Liver (tissue), 3 donors: Measurements from ENCODE around the gene PELI2.

Experiments used
- ATF3 ChIP-seq: IDR thresholded peaks from 2 replicates; pipeline ENCODE4 v1.6.1; 2016; ENCODE audit warnings: antibody characterized with exemption
- CTCF ChIP-seq: fragments of 150-350 bp; IDR thresholded peaks from 2 replicates; pipeline ENCODE4 v1.5.1; 2017; ENCODE audit warnings: improper control_type of control experiment, low read depth, low read length; ENCODE audit not compliant: missing input control
- EGR1 ChIP-seq, 2 donors: IDR thresholded peaks; 2 replicates each; pipeline ENCODE4 v1.6.1; 2016 to 2018; ENCODE audit warnings: antibody characterized with exemption in 2 of 2, low read depth in 2 of 2
- FOXA1 ChIP-seq: IDR thresholded peaks from 2 replicates; pipeline ENCODE4 v1.6.1; 2016; ENCODE audit warnings: antibody characterized with exemption
- GABPA ChIP-seq, 2 donors: IDR thresholded peaks in 1 of 2; conservative IDR thresholded peaks in 1 of 2; 2 replicates each; pipeline ENCODE4 v1.6.1; 2016; ENCODE audit warnings: antibody characterized with exemption in 2 of 2, mild to moderate bottlenecking in 1 of 2, moderate library complexity in 1 of 2
- HNF4A ChIP-seq, 2 donors: conservative IDR thresholded peaks; 2 replicates each; pipeline ENCODE4 v1.6.1; 2016; ENCODE audit warnings: antibody characterized with exemption in 2 of 2, mild to moderate bottlenecking in 2 of 2
- MAX ChIP-seq: IDR thresholded peaks from 2 replicates; pipeline ENCODE4 v1.6.1; 2016; ENCODE audit warnings: antibody characterized with exemption
- NR2F2 ChIP-seq: IDR thresholded peaks from 2 replicates; pipeline ENCODE4 v1.6.1; 2016; ENCODE audit warnings: antibody characterized with exemption
- RAD21 ChIP-seq, 2 donors: IDR thresholded peaks; 2 replicates each; pipeline ENCODE4 v1.6.1; 2016; ENCODE audit warnings: antibody characterized with exemption in 2 of 2, mild to moderate bottlenecking in 2 of 2
- REST ChIP-seq: IDR thresholded peaks from 2 replicates; pipeline ENCODE4 v1.6.1; 2016; ENCODE audit warnings: antibody characterized with exemption, mild to moderate bottlenecking
- SP1 ChIP-seq: IDR thresholded peaks from 2 replicates; pipeline ENCODE4 v1.6.1; 2018; ENCODE audit warnings: antibody characterized with exemption, mild to moderate bottlenecking
- TAF1 ChIP-seq: conservative IDR thresholded peaks from 2 replicates; pipeline ENCODE4 v1.6.1; 2016; ENCODE audit warnings: antibody characterized with exemption, mild to moderate bottlenecking
- YY1 ChIP-seq: IDR thresholded peaks from 2 replicates; pipeline ENCODE4 v1.6.1; 2016; ENCODE audit warnings: antibody characterized with exemption, mild to moderate bottlenecking
- ZBTB33 ChIP-seq: IDR thresholded peaks from 2 replicates; pipeline ENCODE4 v1.6.1; 2016; ENCODE audit warnings: antibody characterized with exemption
- donor health status: healthy.
- donor health status: healthy.

- no peak for TF ChIP-seq REST
- TF ChIP-seq CTCF: no peak
- TF ChIP-seq TAF1: no peak
- TF ChIP-seq NR2F2: no peak
- TF ChIP-seq FOXA1: no peak
- TF ChIP-seq YY1: no peak
- TF ChIP-seq HNF4A (conservative IDR thresholded peaks at IDR 0.05): no peak
- TF ChIP-seq MAX: no peak
- no peak for TF ChIP-seq SP1
- TF ChIP-seq RAD21 (IDR thresholded peaks at IDR 0.05): no peak
- no peak for TF ChIP-seq EGR1 (IDR thresholded peaks at IDR 0.05; ENCODE audit: low read depth in 2 of 2)
- TF ChIP-seq ZBTB33: no peak
- no peak for TF ChIP-seq ATF3
- TF ChIP-seq GABPA (IDR thresholded peaks at IDR 0.05 in 1 of 2, conservative IDR thresholded peaks at IDR 0.05 in 1 of 2): no peak
Observed at GRCh38 chr14:56092763-56093162, 25.4 kb upstream of the PELI2 start.
